ENCODE data around the gene FAM43B.

GRCh38 chr1:20584890-20585289 is 32.5 kb downstream of the FAM43B start:
- TF ChIP-seq CTCF (IDR thresholded peaks at IDR 0.05) (no peak), POLR2A (IDR thresholded peaks at IDR 0.05) (no peak)
